Embryonic facial prominence (tissue), 1 donor: ENCODE data around the gene BCL11A.

Experiments used
- DNase-seq: peaks from one replicate; pipeline ENCODE4 v3.0.0-alpha.2; 2016; ENCODE audit errors: extremely low spot score

BCL11A gene

DNA sequence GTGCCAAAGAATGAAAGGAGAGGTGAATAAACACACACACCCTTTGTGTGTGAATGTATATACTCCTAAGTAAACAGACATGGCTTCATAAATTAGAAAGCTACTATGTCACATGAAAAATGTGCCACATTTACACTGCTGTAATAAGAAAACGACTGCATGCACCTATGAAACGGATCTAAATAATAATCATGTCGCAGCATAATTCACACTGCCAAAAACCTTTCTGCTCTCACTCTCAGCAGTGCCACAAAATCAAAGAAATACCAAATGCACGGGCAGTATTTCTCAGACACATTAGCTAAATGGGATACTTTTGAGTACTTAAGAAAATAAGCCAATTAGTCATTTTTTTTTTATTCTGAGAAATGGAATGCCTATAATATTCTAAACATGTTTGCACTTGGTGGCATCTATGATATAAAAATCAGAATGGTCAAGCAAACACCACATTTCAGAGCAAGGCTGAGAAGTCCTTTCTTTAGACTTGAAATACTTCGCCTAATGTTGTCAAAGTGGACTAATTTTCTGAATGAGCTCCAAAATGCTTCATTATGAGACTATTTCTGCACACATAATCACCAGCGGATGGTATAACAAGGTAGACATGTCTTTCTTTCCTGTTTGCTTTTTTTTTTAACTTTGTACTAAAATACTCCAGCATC, 6.6 kb downstream of the BCL11A start:
- DNase-seq: no peak

GRCh38 chr2:60544954-60545560, 8.4 kb downstream of the BCL11A start:
- no peak for DNase-seq

DNA sequence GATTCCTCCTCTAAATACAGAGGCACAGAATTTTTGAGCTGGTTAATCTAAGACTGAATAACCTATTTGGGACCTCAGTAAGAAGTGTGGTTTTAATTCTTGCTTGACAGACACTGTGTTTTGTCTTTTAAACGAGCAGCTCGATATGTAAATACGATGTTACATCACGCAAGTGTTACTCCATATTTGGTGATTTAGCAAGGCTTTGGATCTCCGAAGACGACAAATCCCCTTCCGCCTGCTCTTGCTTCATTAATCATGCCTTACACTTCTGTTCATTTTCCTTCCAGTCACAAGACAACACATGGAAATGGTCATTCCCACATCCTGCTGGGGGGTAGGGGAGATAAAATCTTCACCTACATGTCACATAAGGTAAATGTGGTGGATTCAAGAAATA, 9.4 kb downstream of the BCL11A start:
- DNase-seq: no peak

- DNase-seq: no peak
These were observed 12.3 kb downstream of the BCL11A start for GRCh38 chr2:60541056-60541651.

DNA sequence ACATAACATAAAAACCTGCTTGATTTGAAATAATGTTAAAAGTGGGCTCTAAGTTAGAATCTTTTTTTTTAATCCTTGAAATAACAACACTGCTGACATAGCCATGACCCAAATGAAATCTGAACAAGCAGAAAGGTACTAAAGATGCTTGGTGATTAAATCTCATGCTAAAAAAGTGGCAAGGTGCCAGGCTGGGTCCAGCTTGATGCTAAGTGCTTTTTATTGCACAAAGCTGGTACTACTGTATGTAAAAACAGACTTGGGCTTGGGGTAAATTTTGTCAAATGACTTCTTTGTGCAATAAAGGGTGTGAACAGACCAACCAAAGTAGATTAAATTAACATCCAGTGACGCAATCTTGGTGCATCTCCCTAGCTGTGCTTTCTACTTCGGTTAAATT, 13.4 kb downstream of the BCL11A start:
- DNase-seq: no peak

GRCh38 chr2:60539140-60539539, 14.3 kb downstream of the BCL11A start:
- no peak for DNase-seq

DNA sequence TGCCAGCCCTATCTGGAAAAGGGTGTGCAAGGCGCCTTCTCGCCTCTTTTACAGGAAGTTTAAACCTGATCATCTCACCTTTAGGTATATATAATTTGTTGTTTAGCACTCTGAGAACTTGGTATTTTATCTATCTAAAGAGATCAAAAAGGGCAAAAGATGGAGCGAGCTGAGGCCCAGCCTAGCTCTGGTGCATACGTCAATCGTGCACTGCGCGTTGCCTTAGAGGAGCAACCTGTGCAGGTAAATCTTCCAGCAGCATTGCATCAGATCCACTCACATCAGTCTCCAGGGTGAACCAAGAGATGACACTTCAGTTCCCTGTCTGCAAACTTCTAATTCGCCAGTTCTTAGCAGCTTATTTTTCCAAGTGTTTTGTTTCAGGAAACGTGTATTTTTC, 15.4 kb downstream of the BCL11A start:
- no peak for DNase-seq

DNA sequence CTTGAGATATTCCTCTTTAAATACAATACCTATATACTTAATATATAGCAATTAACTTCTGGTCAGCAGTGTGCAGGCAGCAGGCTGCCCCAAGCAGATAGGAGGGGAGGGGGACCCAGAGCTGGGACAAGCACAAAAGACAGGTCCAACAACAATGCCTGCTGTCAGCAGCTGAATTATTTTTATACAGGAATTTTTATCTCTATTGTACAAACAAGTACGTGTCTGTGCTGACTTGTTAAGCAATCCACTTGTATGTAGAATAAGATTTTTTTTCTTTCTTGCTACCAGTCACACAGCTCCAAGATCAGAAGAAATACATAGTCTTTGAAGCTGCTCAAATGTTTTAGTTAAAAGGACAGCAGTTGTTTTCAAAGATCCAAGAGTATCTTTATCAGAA, 16.7 kb downstream of the BCL11A start:
- no peak for DNase-seq

DNA sequence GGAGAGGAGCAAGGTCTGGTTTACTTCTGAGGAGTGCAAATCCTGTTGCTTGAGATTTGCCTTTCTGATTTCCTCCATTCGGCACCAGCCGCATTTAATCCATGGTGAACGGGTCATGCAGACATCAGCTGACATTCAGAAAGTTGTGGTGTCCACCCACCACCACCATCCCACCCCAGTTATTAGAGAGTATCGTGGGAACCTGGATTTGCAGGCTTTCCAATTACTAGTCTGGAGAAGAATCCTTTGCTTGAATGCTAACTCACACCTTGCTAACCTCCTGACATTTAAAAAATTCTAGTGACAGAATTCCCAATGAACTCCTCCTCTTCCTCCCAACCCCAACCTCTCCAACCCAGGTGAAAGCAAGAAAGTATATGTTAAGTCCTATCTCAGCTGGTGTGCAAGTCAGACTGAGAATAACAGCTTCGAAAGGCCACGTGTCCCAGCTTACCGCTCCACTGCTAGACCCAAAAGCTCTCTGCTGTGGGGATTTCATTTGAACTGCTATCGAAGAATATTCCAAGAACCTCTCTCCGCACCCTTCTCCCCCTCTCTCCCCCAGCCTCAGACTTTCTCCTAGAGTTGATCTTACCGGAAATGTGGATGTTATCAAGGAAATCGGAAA, 17.7 kb downstream of the BCL11A start:
- no peak for DNase-seq

- DNase-seq: no peak
These were observed 18.4 kb downstream of the BCL11A start for GRCh38 chr2:60534892-60535684.

DNA sequence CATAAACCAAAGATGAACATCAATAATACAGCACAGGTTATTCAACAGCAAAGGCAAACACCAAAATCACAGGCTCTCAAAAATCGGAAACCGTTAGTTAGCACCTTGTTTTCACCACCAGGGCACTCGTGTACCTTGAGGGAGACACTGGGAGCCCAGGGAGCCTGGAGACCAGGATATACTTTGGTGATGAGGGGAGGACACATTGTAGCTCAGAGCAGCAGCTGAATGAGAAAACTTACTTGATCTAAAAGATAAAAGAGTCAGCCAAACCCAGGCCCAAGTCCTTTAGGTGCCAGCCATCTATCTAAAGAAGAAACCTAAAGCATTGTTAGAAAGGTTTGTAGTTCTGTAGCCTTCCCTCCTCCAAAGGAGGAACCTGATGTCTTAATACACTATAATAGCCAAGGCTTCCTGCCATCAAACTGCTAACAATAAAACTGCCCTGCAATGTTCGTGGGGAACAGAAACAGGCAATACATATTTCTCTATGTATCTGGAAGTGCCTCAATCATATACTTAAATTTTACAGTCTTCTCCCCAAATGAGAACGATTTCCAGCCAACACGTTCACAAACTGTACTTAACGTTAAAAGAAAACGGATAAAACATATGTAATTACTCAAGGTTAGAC, 19.3 kb downstream of the BCL11A start:
- DNase-seq: no peak

GRCh38 chr2:60533101-60534051, 20.1 kb downstream of the BCL11A start:
- no peak for DNase-seq

DNA sequence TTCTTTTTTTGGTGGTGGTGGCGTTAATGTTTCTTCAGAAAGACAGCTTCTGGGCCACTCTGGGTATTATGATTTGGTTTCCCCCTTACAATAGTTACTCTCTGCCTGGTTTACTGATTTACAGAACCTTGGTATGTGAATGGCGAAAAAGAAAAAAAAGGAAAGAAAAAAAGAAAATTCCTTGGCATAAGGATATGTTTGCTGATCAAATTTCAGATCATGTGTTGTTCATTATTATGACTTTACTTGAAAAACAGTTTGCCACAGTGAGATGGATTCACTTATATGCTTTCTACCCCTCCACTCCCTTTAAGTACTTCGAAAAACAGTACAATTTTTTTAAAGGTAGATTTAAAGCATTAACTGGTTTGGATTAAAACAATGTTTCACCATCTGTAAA, 21.0 kb downstream of the BCL11A start:
- peak; percentile 77 for DNase-seq

GRCh38 chr2:60531701-60532133, 21.7 kb downstream of the BCL11A start:
- DNase-seq: no peak

- DNase-seq: no peak
These were observed 22.7 kb downstream of the BCL11A start for GRCh38 chr2:60530660-60531281.

DNA sequence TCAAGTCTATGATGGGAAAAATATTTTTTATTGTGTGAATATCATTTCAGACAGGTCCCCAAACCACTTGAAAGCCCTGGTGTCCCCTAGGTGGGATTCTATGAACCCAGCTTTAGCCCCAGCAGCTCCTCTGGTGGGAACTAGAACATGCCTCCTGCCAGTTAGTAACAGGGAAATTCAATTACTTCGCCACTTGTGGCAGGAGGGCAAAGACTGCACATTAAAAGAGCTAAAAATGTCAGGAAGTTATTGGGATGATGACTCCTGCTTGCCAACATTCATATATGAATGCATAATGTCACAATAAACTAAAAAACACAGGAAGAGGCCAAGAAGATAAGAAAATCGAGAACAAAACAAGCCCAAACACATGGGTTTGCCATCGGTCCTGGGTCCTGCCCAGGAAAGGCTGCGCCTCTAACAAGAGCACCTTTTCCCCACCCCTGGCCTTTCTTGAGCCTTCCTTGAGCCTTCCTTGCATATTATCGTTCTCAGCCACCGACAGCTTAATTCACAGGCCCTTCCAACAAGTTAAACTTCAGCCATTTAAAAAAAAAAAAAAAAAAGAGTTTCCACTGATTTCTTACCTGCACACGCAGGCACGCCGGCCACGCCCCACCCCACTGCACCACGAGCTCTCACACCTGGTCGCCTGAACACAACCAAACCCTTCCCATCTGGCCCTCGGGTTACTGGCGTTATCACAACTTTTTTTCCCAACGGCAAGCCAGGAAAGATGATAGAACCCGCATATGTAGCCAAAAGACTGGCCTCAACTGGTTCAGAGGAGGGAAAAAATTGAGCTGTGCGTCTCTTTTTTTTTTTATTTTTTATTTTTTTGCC, 23.4 kb downstream of the BCL11A start:
- no peak for DNase-seq

GRCh38 chr2:60529136-60529784, 24.2 kb downstream of the BCL11A start:
- DNase-seq: no peak

GRCh38 chr2:60528281-60529020, 25.0 kb downstream of the BCL11A start:
- DNase-seq: no peak
